RWPE1 (cell line): ENCODE measurements around the gene QKI.

Experiments
- CTCF ChIA-PET: fragments of 350-600 bp; sonication (Branson Sonifier 250); formaldehyde crosslinking; extraction: SDS; loops from one replicate; lab custom pipeline; 2021; lab: Yijun Ruan, JAX
- POLR2A ChIA-PET: fragments of 400-600 bp; formaldehyde crosslinking; extraction: SDS; loops from one replicate; lab custom pipeline; 2020; ENCODE audit warnings: antibody characterized with exemption; ENCODE audit not compliant: low non-redundant PET; lab: Yijun Ruan, JAX
- DNase-seq: peaks from one replicate; pipeline ENCODE4 v3.0.0; 2012; ENCODE audit warnings: low spot score
- H3K27ac ChIP-seq: fragments of 450-650 bp; 2 replicates; pipeline ENCODE4 v1.5.1; 2017
- CTCF ChIP-seq: fragments of 450-650 bp; conservative IDR thresholded peaks from 2 replicates; pipeline ENCODE4 v1.5.1; 2017; ENCODE audit warnings: low read depth, mild to moderate bottlenecking

Gene QKI

DNA sequence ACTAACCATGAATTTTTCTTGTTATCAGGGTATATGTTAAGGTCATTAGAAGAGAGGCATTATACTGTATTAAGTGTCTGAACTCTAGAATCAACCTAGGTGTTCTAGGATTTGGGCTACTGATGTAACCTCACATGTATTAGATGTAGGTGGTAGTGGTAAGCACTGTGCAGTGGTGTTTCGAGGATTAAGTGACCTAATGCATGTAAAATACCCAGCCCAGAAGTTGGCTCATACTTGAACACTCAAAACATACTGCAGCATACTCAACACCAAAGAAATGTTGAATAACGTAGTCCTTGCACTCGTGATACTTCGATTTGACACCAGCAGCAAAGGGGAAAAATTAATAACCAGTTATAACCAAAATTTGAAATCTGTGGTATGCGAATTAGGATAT, 48.7 kb downstream of the QKI start:
- POLR2A ChIA-PET = no interaction called here
- TF ChIP-seq CTCF = no peak
- CTCF ChIA-PET = interaction anchor here (0.6 kb wide), 2 partner anchors 384 to 1203 kb away, joined by 3 read pairs; no protein-coding TSS in a partner anchor
- DNase-seq = no peak
- H3K27ac ChIP-seq = no peak overlapping the region

GRCh38 chr6:163463795-163464194, 49.3 kb downstream of the QKI start:
- H3K27ac ChIP-seq = no peak overlapping the region
- ChIA-PET POLR2A (no interaction called here), CTCF (interaction anchor here (0.6 kb wide), 1 partner anchor 1203 kb away, joined by 3 read pairs; no protein-coding TSS in a partner anchor)
- no peak for TF ChIP-seq CTCF
- no peak for DNase-seq

DNA sequence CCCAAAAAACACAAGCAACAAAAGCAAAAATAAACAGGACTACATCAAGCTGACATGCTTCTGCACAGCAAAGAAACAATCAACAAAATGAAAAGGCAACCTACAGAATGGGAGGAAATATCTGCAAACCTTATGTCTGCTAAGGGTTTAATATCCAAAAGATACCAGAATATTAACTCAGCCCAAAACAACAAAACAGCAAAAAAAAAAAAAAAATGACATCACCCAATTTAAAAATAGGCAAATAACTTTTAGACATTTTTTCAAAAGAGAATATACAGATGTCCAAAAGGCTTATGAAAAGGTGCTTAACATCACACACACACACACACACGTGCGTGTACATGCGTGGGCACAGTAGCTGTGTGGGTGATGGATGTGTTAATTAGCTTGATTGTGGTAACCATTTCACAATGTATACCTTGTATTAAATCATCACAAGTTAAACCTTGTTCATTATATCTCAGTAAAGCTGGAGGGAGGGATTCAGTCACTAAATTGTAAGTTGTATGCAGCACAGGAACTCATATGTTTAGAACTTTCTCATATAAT, 52.4 kb downstream of the QKI start:
- POLR2A ChIA-PET = no interaction called here
- CTCF ChIA-PET = no interaction called here
- H3K27ac ChIP-seq = no peak overlapping the region
- no peak for TF ChIP-seq CTCF
- no peak for DNase-seq

GRCh38 chr6:163468738-163469137, 54.2 kb downstream of the QKI start:
- H3K27ac ChIP-seq = no peak overlapping the region
- CTCF ChIA-PET = no interaction called here

DNA sequence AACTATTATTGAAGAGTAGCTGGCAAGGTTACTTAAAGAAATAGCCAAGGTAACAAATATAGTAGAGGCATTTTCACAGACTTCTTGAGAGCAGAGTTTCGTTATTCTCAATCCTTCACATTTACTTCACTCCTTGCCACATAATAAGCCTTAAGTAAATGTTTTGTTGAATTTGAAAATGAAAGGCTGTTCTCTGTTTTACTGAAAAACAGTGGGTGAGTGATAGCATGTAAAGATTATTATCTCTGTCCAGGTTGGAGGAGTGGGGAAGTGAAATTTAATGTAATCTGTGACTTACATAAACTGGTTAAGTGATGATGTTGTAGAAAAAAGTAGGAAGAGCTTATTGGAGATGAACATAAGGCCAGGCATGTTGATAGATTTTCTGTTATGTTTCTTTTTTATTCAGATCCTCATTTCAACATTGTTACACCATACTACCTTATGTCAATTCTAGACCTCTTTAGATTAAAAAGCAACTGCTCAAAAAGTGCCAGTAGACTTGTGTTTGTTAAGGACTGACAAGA, 55.0 kb downstream of the QKI start:
- no peak for TF ChIP-seq CTCF
- ChIA-PET POLR2A (no interaction called here), CTCF (interaction anchor here (1.0 kb wide), 1 partner anchor 18 kb away, joined by 4 read pairs; no protein-coding TSS in a partner anchor)
- no peak for DNase-seq
- H3K27ac ChIP-seq = no peak overlapping the region

More at GRCh38 chr6:163468738-163469137, 54.2 kb downstream of the QKI start:
- no peak for DNase-seq
- no peak for TF ChIP-seq CTCF
- POLR2A ChIA-PET = no interaction called here

DNA sequence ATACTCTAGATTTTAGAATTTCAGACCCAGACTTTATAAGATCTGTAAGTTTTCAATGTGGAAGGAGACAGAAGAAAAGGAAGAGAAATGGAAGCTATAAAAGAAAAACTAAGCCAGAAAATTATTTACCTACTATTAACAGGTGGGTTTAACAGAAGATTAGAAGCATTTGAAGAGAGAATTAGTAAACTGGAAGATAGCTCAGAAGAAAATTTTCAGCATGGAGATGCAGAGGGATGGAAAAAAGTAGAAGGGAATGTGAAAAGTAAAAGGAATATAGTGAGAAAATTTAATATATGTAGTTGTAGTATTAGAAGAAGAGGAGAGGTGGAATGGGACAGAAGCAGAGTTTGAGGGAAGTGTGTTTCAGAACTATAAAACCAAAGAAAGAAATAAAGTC, 56.1 kb downstream of the QKI start:
- ChIA-PET POLR2A (no interaction called here), CTCF (interaction anchor here (1.0 kb wide), 1 partner anchor 17 kb away, joined by 4 read pairs; no protein-coding TSS in a partner anchor)
- H3K27ac ChIP-seq = no peak overlapping the region
- TF ChIP-seq CTCF = no peak
- DNase-seq = no peak
